ENCODE data around the gene PTTG2.
"Not testable (repeated sequence)": the region's sequence is repeated elsewhere in the genome, so short reads cannot be mapped to it uniquely, and the experiment has no call there.

Gene PTTG2

DNA sequence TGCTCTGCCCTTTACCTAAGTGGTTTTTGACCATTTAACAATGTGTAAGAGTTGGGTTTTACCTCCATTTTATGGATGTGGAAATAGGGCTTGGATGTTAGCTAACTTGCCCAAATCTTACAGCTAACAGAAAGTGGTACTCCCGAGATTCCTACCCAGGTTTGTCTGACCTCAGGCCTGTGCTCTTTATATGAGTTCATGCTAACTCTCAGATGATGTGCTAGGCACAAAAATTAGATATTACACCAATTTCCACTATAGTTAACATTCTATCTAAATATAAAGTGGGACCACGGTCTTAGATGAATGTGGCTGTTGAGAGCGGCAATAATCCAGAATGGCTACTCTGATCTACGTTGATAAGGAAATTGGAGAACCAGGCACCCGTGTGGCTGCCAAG is at the start of gene PTTG2:
Gene PTTG2, plus strand, starts transcription at position 301 of the 400 bp plus-strand sequence. Its CDS starts 37 bp downstream, at position 338.
- no peak for DNase-seq

DNA sequence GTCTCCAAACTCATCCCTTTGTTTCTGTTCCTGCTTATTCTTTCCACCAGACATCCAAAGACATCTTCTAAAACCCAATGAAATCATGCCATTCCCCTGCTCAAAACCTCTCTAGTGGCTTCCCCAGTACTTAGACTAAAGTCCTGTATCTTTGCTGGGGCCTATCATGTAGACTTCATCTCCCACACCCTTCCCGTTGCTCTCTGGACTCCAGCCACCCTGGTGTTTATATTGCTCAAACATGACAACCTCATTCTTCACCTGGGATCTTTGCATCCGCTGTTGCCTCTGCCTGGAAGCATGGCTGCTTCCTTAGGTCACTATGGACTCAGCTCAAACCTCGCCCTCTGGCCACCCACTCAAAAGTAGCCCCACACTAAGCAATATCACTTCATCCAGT is 45.7 kb upstream of the PTTG2 start:
- no peak for DNase-seq

DNA sequence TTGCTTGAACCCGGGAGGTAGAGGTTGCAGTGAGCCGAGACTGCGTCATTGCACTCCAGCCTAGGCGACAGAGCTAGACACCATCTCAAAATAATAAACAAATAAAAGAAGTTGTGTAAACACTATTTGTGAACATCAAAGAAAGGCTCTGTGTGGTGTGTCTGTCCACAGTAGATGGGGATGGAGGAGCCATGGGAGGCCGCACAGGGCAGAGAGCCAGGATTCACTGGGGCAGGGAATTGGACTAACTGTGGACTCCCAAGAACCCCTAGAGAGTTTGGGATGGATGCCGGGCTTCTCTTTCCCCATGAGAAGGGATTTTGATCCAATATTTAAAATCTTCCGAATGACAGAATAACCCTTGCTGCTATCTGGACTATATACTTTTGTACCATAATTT is 42.8 kb upstream of the PTTG2 start:
- DNase-seq, result no peak

DNA sequence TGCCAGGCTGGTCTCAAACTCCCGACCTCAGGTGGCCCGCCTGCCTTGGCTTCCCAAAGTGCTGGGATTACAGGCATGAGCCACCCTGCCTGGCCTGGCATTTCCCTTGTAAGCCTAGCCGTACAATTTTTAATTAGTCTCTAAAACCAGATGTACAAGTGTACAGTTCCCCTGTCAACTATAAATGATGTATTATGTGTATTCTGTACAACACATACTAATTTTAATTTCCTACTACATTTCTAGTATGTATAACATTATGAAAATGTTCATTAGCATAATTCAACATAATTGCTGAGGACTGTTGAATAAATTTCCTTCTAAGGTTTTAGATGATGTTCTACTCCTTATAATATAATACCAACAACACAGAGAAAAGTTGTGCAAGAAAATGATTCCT is 41.5 kb upstream of the PTTG2 start:
- no peak for DNase-seq

DNA sequence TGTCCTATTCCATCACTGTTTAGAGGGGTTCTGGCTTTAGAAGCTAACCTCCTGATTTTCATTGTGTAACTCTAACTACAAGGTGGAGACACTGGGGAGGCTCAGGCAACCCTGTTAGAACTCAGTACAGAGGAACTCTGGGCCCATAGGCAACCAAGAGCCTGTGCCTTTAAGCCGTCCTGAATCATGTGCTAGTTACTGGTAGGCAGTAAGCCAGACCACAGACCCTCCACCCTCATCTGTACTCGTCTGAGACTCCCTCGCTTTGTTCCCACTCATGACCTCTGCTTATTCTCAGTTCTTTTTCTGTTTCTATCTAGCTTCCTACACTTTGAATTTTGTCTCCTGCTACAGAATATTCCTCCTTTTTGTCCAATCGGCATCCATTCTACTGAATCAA is 37.9 kb upstream of the PTTG2 start:
- DNase-seq, result no peak

DNA sequence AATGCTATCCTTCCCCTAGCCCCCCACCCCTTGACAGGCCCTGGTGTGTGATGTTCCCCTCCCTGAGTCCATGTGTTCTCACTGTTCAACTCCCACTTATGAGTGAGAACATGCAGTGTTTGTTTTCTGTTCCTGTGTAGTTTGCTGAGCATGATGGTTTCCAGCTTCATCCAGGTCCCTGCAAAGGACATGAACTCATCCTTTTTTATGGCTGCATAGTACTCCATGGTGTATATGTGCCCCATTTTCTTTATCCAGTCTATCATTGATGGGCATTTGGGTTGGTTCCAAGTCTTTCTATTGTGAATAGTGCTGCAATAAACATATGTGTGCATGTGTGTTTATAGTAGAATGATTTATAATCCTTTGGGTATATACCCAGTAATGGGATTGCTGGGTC is 37.1 kb upstream of the PTTG2 start:
- not testable (repeated sequence) for DNase-seq

DNA sequence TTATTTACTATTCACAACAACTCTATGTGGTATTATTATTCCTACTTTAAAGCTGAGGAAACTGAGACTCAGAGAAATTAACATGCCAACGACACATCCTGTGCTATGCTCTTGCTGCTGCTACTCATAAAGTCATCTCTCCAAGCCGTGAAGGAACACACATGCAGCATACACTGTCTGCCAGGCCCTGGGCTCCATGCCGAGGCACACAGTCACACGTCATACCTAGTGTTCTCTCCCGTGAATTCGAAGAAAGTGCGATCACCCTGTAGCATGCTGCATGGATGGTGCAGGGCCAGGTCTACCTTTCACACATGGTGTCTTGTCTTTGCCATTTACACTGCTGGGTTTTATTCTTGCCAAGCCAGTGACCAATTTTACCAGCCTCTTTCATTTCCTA is 35.3 kb upstream of the PTTG2 start:
- DNase-seq, result no peak

DNA sequence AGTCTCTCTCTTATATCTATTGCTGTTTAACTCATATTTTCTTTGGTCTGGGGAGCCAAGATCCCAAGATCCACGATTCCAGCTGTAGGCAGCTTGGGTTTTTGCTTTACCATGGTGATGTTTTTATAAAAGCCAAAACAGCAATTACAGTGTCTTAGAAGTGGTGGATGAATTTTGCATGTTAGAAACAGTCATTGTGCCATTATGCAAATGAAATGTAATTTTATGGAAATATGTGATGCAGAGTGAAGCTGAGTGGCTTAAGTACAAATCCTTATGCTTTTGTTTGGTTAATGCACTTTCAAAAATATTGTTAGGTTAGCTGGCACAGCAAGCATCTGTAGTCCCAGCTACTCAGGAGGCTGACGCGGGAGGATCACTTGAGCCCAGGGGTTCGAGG is 32.8 kb upstream of the PTTG2 start:
- no peak for DNase-seq

DNA sequence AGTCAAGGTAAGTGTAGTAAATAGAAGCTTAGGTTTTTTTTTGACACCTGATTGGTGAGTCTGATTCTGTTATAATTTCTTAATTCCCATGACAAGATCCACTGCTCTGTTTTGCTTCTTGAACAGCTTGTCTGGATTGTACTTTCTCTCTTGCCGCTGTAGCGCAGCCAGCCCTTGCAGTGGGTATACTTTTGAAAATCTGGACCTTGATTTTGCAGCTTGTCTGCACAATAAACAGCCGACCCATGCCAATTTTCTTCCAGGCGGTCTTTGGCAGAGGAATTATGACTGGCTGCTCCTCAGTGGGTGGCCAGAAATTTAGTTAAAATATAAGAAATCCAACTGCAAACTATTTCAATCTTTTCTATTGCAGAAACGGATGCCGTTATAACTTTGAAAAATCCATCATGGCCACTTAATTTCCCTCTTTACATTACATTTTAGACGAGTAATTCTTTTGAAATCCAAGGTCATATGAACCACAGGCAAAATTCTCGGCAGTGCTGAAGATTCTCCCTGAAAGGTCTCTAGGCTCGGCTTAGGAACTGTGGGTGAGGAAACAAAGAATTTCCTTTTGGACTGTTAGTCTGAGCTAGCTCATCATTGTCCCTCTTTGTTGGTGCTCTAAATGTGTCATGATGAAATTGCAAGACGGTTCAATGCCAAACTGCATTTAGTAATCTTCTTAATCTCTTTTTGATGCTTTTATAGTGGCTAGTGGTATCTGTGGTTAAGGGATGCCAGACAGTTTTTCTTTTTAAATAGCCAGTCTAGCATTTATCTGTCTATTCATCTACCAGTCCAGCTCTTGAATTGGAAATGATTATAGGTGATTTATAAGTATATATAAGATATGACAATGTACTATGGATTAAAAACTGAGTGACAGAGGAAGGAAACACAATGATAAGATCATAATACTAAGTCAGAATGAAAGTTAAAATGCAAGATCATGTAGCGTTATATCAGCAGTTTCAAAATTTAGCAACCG is 31.5 kb upstream of the PTTG2 start:
- DNase-seq, result peak in 20 of 58 donors; percentile 7 to 57 (median 16)

DNA sequence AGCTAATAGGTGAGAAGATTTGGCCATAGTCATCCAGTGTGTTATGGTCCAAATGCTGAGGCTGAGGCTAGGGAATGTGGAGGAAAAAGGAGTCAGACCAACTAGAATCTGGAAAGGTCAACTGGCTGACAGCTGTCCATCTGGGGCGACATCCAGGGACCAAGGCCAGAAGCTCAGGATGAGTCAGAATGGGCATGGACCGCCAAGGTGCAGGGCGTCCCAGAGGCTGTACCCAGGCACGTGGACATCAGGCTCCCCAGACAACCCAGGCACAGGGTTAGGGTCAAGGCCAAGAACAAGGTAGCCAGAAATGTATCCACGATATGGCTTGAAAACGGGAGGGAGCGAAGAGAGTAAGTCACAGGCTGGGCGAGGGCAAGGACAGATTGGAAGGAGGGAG is 26.1 kb upstream of the PTTG2 start:
- DNase-seq, result no peak

DNA sequence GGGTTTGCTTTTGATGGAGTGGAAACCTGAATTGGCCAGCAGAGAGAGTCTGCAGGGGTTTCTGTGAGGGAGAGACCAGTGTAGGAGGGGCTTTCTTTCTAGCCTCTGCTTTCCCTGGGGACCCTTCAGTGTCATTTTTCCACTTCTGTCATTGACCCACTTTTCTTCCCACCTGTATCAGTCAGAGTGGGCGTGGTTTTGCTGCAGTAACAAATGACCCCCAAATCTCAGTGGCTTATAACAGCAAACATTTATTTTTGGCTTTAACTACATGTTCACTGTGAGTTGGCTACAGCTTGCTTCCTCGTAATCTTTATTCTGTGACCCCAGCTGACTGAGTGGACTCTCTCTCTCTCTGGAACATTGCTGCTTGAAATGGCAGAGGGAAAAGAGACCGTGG is 25.6 kb upstream of the PTTG2 start:
- no peak for DNase-seq

DNA sequence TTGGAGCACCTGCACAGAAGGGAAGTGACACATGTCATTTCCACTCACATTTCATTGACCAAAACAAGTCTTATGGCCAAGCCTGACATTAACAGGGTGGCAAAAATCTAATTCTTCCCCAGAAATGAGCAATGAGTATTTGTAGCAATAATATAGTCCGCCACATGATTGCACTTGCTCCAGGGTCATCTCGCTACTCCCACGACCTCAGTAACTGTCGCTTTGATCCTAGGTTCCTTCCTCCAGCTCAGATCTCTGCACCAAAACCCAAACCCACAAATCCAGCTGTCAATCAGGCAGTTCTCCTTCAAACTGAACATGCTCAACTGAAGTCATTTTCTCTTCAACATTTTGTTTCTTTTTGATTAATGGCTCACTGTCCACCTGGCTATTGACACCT is 25.2 kb upstream of the PTTG2 start:
- DNase-seq, result no peak

DNA sequence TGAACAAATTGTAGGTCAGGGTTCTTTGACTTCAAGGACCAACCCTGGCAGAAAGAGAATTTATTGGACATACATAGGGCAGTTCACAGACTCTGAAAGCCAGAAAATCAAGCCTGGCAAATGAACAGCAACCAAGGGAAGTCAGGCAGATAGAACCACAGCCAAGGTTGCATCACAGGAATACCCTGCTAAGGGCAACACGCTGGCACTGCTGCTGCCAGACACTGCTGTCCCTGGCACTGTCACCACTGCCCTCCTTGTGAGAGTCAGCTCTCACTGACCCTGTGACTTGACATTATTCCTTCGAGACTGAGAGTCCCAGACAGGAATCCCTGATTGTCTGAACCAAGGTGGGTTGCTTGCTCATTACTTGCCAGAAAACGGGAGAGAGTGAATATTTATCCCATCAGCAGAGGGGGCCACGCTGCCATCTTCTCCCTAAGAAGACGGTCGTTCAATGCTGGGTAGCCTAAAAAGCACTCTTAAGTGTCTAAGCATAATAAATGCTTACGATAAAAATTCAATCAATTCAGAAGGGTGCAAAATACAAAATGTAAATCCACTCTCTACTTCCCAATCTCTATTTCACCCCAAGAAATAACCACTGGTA is 23.2 kb upstream of the PTTG2 start:
- peak in 3 of 58 donors; percentile 6 to 36 (median 9) for DNase-seq

DNA sequence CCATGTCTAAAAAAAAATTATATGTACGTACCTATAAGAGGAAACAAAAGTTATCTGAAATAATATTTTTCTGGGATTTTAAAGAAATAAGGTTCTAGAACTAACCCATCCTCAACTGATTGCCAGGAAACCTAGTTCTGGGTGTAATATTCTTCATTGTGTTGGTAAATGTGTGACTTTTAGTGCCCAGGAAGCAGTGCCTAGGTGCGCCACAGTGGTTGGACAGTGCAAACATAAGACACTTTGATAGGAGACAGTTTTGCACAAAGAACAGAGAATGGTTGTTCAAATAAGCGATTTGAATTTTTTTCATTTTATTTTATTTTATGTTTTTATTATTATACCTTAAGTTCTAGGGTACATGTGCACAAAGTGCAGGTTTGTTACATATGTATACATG is 22.0 kb upstream of the PTTG2 start:
- no peak for DNase-seq

DNA sequence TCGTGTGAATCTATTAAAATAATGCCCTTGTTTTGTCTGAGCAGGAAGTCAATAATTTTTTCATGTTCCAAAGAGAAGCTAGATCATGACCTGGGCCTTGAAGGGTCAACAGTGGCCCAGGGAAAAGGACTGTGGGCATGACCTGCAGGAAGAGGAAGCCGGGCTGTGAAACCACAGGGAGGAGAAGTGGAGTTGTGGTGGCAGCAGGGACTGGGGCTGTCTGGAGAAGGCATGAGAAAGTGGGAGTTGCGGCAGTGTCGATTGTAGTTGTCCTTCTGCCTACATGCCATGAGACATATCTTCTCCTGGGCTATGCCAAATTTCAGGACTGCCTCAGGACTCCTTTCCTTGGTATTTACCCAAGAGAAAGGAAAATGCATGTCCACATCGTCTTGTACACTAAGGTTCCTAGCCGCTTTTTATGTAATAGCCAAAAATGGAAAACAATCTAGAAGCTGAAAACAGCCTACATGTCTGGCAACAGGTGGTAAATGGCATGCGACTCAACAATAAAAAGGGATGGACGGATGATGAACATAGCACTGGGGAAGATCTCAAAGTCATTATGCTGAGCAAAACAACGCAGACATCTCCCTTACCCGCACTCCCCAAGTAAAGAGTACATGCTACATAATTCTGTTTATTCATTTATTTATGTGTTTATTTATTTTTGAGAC is 13.6 kb upstream of the PTTG2 start:
- DNase-seq, result peak in 19 of 58 donors; percentile 3 to 51 (median 11)

DNA sequence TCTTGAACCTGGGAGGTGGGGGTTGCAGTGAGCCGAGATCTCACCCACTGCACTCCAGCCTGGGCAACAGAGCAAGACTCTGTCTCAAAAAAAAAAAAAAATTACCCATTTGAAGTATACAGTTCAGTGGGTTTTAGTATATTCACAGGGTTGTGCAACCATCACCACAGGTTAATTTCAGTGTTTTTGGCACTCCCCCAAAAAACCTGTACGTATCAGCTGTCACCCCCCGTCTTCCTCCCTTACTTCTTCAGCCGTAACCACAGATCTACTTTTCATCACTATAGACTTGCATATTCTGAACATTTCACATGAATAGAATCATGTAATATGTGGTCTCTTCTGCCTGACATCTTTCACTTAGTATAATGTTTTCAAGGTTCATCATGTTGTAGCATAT is 11.7 kb upstream of the PTTG2 start:
- DNase-seq, result no peak

DNA sequence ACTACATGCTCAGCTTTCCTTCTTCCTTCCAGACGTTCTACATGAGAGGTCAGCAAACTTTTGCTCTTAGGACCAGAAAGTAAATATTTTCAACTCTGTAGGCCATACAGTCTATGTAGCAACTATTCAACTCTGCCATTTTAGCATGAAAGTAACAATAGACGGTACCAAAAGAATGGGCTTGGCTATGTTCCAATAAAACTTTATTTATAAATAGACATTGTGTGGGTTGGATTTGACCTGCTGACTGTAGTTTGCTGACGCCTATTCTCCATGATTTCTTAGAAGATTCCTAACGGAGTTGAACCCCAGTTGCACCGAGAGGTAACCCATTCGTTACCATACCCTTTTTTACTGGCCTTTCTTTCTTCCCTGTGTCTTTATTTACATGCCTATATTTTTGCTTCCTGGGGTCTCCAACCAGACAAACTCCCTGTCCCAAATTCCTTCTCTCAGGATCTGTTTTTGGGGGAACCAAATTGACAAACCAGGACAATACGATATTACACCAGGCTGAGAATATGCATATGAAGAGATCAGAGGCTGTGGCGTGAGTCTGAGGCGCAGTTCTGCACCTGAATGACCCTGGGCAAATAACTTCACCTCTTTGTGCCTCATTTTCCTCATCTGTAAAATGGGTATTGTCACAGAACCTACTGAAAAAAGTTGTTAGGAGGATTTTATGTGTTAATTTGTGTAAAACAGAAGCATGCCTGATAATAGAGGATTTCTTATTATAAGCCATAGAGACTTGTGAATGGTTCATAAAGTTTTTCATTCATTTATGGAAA is 10.4 kb upstream of the PTTG2 start:
- no peak for DNase-seq

DNA sequence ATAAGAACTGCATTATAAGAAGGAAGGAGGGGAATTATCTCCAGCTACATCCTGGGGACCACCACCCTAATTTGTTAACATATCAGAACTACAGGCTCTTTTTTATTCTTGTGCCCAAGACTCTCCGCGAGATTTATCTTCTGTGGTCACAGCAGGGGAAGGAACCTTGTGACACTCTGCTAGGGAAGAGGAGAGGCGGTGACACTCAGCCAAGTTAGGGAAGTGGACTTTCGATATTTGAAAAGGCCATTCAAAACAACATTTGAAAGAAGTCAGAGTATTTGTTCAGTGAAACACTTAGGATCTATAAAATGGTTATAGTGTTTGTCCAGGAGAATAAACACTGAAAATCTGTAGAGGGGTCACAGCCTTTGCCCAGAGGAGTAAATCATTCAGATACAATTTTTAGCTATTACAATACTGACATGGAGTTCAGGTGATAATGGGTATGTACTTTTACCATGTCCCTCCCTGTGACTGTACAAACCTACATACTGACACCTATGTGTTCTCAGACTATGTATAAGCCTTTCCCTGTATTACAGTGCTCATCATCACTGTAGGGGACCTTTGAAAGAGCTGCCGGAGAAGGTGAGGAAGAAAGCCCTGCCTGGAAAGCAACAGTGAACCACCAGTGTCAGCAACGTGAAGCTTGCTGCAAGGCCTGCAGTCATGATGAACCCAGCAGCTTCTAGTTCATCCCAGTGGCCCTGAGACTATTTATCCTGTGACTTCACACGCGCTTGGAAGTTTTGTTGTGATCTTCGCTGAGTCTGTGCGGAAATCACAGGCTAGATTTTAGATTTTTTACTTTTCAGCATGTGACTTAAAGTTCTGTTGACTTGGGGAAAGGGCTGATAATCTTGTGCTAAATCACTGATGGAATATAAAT is 8.5 kb upstream of the PTTG2 start:
- no peak for DNase-seq

DNA sequence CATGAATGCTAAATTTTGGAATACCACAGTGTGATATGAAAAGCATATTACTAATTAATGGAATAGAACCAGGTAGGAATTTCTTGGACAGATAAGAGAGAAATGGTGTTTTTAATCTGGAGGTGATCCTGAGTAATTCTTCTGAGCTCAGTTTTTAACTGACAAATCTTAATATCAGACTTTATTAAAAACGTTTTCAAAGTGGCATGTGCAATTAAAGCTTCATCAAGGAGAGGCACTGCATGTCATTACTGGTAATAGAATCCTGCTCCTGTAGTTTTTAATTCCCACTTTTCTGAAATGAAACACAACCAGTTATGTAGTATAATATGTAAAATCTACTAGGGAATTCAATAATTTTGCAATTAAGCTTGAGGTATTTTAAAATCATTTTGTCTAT is 7.0 kb upstream of the PTTG2 start:
- DNase-seq, result no peak

DNA sequence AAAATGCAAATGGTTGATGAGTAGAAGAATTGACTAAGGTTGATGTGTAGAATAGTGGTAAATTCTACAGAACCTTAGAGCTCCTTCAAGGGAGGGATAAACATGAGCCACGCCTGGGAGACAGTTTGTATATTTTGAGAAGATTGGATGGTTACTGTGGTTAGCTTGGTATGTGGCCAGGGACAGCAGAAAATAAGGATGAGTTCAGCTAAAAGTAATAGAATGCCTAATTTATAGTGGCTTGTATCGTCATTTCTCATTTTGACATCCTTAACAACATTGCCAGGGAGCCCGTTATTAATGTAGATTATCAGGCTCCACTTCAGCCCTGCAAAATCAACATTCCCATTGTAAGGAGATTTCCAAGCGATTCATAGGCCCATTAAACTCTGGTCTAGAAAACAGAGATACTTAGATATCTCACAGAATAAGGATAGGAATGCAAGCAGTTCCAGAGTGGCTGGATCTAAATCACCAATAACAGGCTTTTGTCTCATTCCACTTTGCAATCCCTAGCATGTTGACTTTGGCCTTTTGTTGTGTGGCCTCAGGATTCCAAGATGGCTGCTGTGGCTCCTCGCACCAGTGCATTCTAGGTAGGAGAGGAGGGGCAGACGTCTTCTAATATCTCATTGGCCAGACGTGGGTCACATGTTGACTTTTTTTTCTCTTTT is 6.4 kb upstream of the PTTG2 start:
- no peak for DNase-seq

All from anterior cingulate cortex (tissue), 58 donors.